Measurements from ENCODE around the gene NWD2.

NWD2 gene

DNA sequence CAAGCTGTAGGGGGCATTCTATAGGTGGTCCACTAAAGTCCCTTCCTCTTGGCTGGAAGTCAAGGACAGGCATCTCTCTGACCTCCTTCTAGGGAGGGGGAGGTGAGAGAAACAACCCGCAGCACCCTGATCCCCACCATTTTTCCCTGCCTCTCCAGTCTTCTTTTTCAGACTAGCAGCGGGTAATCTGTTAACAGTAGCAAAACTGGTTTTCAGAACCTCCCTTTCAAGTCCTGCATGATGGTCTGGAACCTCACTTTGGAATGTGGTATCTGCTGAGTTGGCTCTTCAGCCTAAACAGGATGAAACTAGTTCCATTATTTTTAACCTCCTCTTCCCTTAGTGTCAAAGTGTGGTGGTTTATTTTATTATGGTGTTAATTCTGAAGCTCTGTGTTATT, 196.0 kb downstream of the NWD2 start:
- no peak for DNase-seq (ENCODE audit: low read depth, low spot score)

DNA sequence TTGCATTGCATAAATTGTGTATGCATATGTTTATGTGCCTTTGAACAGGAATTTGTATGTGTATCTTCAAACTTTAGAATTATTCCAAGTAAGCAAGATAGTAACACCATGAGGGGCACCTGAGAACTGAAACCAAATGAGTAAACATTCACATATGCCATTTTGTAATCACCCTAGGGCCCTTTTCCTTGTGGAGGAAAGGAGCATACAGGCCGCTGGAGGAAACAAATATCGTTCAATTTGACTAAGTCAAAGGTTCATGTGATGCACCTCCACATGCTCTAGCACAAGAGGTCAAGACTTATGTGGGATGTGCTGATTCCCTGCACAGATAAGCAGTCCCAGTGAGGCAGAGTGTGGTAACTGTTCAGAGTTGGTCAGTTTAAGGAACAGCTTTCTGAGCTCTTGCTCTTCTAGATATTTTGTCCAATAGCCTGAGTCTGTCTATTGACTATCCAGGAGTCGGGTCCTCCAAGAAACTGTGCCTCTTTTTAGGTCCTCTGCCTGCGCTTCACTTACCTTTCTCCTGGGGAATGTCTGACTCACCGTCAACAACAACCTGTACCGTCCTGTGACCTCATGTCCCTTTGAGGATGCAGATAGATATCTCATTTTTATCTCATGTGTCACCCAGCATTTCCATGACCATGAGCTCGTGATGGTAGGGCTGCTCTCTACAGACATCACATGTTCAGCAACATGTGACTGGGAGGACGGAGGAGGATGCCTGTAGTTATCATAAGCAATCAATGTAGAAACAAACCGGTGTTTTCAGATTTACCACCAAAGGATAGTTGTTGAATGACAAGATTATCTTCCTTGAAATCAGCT, 196.9 kb downstream of the NWD2 start:
- DNase-seq (ENCODE audit: low read depth, low spot score) = no peak

DNA sequence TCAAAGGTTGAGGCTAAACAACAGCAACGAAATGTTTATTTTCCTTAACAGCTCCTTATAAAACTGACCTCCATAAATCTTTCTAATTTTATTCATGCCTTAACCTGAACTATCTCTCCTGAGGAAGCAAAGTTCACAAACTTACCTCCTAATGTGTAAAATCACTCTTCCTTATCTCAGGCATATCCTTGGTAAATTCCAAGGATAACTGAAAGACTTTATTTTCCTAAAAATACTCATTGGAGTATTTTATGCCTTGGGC, 197.4 kb downstream of the NWD2 start:
- DNase-seq (ENCODE audit: low read depth, low spot score) = no peak

DNA sequence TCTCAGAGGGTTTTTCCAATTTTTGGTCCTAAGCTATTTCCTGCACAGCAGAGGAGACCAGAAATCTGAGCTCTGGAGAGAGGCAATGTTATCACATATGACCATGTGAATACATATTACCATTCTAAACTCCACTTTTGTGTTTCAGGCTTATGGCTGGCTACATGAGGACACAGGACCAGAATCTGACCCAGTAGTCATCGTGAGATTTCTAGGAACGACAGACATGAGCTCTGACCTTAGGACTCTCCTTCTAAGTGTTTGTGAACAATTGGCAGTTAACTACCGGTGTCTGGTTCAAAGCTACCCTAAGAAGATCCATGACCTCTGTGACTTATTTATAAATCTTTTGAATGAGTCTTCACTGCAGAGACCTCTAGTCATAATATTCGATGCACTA, 198.6 kb downstream of the NWD2 start:
- no peak for DNase-seq (ENCODE audit: low read depth, low spot score)

DNA sequence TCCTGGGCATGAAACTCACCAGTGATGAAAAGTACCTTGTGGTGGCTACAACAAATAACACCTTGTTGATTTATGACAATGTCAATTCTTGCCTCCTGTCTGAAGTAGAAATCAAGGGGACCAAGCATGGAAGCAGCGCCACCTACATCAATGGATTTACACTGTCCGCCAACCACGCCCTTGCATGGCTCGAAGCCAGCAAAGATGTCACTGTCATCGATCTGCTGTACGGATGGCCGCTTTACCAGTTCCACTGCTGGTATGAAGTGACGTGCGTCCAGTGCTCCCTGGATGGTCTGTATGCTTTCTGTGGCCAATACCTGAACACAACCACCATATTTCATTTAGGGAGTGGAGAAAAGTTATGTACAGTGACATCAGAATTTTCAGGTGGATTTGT, 200.5 kb downstream of the NWD2 start:
- DNase-seq (ENCODE audit: low read depth, low spot score) = no peak

DNA sequence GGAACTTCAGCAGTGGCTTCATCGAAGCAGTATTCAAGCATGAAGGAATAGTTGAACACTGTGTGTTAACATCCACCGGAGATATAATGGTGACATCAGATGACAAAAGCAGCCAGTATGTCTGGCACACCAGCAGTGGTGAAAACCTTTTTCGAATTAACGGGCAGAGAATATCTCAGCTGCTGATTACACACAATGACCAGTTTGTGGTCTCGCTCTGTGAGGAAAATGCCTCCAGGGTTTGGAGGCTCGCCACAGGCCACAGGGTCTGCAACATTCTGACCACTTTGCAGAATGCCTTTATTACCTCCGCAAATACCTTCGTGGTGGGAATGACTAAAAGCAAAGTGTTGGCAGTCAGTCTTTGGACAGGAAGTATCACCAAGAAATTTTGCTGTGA, 201.5 kb downstream of the NWD2 start:
- no peak for DNase-seq (ENCODE audit: low read depth, low spot score)

DNA sequence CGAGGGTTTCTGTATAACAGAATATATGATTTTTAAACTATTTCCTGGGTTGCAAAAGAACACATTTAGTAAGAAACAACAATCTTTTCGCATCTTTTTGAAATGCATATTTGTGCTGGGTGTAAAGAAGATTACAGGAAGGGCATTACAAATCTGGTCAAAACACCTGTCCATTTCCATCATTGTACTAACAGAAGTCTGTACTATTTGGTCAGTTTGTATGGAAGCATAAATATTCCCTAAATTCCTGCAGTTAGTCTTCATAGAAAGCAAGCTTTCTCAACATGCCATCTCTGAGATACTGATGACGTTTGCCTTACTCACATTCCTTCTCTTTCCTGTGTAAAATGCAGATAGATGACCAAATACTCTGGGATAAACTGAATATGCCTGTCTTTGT, 203.3 kb downstream of the NWD2 start:
- DNase-seq (ENCODE audit: low read depth, low spot score) = no peak

DNA sequence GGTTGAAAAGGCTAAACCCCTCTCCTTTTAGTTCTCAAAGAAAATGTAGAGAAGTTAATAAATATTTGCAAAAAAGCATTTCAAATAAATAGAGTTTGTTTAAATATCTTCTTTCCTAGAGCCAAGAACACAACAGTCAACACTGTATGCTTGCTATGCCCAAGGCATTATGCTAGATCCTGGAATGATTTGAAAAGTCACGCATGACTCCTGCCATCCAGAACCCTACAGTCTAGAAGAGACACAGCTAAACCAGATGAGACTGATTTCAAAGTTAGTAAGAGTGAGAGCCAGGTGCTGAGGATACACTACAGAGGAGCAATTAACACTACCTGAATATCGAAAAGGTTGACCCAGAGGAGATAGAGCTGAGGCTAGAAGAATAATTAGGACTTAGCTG, 205.8 kb downstream of the NWD2 start:
- DNase-seq (ENCODE audit: low read depth, low spot score) = no peak

DNA sequence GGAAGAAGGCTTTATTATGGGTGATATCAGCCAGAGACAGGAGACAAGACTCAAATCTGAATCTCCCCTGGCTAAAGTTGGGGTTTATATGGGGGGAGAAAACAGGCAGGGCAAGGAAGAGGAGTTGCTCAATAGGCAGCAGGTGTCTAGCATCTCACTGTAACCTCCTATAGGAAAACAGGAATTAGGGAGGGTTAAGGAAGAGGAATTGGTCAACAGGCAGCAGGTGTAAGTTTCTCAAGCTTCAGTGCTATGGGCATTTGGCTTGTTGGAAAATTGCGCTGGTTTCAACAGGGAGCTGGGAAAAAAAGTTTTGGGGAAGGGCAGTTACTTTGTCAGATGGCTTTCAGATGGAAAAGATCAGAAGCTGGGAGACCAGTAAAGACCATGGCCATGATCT, 206.4 kb downstream of the NWD2 start:
- DNase-seq (ENCODE audit: low read depth, low spot score) = no peak

DNA sequence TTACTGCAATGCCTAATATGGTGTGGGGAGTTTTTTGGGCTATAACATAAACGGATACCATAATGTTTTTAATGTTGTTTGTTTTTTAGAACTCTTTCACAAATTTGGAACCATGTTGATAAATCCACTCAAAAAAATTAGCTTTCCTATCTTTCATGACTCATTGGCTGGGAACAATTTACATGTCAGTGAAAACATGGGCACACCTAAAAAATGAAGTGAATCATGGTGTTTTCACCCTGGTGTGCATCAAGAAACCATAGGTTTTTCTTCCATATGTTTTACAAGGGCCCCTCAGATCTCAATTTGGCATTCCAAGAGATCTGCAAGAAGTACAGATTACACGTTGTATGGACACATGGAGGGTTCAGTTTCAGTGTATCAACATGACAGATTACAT, 207.1 kb downstream of the NWD2 start:
- DNase-seq (ENCODE audit: low read depth, low spot score) = no peak

DNA sequence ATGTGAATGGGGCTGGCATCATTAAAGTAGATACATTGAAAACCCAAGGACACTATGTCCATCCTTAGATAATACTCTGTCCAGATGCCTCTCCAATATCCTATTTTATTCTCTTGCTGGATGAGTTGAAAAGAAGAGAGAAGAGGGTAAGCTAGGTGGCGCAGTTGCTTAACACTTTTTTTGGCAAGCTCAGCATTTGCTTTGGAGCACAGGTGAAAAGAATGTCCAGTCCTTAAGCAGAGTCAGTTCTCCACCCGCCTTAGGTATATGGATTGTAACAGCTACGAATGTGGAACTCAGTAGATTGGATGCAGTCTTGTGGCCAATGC, 208.4 kb downstream of the NWD2 start:
- no peak for DNase-seq (ENCODE audit: low read depth, low spot score)

DNA sequence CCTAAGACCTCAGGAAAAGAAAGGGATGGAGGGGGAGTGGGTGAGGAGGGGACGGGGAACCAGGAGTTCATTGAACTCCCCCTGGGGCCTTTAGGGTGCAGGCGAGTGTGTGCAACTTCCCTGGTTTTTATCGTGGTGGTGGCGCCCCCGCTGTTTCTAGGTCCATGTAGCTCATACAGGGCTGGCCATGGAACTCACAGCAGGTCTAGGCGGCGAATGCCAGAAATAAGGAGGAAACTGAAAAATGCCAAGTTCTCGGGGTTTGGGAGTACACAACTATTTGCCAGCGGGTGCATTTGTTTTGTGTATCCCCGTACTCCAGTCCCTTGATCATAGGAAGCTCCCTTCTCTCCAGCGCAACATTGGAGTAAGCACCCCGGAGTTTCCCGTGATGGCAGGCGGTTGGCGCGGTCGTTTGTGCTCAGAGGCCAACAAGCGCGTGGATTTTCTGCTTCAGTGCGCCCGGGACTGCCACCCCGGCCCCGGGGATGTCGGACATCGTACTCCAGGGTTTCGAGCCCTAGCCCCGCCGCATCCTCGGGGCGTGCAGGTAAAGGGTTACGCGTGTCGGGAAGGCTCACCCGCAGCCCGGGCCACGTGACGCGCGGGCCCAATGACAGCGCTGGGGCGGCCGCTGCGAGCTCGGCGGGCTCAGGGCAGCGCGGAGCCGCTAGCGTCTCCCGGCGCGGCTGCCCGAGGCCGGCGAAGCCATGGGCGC, 208.9 kb downstream of the NWD2 start:
- DNase-seq (ENCODE audit: low read depth, low spot score) = no peak

DNA sequence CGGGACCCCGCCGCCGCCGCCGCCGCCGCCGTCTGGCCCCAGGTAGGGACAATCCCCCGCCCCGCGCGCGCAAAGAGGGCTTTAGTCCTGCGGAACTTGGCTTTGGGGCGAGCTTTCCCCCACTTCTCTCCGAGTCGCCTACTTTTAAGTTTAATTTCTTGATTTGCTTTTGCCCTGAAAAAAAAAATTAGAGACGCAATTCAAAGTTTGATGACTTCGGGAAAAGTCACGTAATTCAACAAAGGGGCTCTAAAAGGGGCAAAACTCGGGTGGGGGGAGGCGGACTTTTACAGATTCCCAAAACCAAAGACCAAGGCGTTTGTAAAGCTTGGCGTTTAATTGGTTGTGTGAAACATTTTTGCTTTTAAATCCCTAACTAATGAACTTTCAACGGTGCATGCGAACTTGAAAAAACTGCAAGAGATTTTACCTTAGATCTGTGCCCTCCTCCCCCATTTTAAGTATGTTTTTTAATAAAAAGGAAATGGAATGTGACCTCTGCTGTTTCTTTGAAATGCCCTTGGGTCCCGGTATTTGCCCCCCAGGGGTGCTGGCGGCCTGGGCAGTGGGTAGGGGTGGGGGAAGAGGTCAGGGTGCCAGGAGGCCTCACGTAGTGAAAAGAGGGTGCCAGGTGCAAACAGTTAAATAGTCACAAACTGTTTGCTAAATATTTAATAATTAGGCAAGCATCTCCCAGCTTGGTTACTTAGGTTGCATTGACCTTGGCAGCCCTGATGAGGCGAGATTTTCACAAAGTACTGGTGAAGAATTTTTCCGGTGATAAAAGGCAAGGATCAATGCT, 209.7 kb downstream of the NWD2 start:
- no peak for DNase-seq (ENCODE audit: low read depth, low spot score)

DNA sequence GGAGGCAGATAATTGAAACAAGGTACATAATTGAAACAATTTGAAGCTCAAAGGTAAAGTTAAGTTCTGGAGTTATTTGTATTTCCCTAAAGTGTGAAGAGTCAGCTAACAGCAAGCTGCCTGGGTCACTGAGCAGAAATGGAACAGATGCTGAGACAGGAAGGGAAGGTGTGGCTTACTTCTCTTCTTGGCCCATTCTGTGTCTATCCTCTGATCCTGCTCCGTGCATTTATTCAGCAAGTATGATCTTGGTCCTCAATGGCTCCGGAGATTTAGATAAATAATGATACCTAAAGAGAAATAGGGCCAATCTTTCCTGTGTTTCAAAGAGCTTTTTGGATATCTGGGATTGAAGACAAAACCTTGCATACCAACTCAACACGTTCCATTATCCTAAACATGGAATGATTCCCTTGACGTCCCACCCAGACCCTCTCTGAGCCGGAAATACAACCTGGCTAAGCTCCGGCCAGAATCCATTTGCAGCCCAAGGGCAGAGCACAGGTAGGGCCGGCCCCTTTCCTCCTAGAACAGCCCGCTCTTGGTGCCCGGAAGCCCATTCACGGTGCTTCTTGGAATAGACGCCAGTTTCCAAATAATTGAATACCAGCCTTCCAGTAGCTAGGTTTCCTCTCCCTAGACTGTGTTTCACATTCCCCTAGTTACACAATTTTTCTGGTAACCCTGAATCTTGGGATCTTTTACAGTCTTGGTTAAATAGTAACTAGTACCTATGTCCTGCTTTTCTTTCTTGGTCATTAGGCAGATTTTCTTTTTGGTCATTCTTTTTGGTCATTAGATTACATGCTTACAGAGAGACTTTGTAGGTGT, 211.0 kb downstream of the NWD2 start:
- DNase-seq (ENCODE audit: low read depth, low spot score) = no peak

DNA sequence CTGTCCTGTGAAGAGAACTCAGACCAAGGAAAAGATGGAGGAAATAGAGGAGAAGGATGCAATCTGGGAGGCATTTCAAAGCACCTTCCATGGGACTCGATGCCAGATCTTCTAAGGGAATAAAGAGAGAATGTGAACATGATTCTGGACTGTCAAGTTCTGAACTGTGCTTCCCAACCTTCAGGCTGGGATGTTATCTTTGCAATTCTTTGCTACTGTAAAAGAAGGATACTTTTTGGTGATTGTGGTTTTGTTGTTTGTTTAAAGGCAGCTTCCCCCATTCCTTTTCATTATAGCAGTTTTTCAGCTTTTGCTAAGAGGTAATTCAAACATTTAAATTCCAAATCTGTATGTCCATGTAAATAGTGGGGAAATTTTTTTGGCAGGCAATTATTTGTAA, 217.3 kb downstream of the NWD2 start:
- DNase-seq (ENCODE audit: low read depth, low spot score) = no peak

DNA sequence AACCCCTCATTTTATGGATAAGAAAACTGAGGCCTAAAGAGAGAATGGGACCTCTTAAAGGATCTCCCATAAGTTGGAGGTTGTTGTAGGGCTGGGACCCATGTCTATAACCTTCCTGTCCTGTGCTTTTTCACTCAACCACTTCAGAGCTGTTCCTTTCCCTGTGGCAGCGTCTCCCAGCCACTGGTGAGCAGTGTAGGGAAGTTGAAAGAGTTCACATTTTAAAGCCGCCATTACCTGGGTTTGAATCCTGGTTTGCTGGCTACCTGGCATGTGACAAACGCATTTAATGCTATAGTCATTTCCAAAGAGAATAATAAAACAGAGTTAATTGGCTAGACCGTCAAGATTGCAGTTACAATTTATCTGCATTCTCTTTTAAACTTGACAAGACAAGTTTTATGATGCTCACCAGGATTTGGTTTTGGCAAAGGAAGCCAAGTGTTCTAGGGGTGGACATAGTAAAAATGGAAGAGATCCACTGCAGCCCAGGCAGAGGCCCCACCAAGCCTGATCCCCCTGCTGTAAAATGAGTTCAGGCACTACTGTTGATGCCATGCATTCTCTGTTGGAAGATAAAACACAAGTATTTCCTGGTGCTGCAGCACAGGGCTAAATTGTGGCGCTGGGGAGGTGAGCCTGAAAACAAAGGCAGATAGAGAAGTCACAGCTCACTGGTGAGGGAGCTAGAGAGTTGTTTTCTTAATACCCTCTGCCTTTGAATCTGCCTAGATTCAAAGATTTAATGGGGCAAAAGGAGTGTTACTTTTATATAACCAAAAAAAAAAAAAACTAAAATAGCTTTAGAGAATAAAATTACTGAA, 218.7 kb downstream of the NWD2 start:
- no peak for DNase-seq (ENCODE audit: low read depth, low spot score)

DNA sequence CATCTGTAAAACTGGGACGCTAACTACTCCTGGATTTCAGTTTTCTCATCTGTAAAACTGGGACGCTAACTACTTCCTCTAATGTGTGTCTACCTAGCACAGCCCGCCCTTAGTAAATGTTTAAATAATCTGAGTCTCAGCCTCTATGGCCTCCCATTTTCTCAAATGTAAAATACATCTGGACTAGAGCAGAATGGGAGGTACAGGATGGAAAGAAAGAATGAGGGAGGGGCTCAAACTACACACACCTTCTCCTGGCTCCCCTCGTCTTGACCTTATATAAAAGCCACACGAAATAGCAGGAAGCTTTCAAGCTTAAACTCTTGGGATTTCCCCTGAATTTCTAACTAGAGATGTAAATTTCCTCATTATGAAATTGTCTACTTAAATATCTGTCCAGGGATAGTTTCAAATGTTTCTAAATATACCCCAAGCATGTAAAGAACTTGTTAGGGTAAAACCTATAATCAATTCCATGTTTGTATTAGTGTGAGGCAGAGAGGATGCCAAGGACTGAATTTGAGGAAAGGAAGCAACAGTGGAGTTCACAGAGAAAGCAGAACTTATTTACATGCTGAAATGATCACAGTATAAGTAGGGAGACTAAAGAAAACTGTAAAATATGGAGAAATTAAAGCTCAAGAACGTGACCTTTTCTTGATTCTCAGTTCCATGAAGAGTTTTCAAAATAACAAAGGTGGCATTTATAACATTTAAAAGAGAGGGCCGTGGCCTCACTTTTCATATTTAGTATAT, 220.0 kb downstream of the NWD2 start:
- no peak for DNase-seq (ENCODE audit: low read depth, low spot score)

DNA sequence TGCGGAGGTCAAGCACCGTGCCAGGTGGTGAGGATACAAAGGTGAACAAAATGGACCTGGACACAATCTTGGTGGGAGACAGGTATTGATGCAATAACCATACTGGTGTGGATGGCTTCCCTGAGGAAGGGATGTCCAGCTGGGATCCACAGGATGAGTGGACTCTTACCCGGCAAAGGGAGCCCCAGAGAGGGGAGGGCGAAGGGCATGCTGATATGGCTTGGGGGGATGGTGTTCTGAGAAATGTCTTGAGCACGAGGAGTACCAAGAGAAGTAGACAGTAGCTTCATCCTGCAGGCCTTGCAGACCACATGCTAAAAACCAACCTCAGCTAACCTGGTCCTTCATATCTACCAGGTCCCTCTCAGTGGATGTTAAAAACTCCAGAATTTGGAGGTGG, 220.8 kb downstream of the NWD2 start:
- no peak for DNase-seq (ENCODE audit: low read depth, low spot score)

DNA sequence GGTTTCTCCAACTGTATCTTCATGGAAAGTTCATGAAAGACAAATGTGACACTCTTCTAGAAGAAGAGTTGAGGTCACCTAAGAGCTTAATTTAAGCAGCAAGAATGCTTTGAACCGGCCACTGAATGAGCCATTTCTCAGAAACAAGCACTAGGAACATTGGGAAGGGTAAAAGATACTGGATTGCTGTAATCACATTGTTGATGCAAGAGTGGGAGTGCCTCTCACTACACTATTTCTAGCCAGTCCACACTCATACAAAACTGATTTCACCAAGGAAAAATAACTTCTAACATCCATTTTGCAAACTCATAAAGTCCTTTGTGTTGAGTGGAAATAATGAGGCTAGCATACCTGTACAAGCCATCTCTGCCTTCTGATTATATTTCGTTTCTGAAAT, 221.3 kb downstream of the NWD2 start:
- no peak for DNase-seq (ENCODE audit: low read depth, low spot score)

DNA sequence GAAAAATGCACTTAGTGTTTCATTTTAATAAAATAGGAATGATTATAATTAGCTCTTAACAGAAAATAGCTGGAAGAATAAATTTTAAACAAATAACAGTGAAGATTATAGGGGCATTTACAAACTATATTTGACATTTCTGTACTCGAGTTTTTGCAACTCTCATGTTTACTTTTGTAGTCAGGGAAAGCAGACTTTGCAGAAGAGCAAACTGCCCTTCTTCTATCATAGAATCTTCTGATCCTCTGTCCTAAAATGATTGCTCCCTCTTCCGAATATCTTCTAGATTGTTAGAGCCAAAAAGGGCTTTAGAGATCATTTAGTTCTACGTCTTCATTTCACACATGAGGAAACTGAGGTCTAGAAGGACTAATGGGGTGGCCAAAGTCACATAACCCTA, 222.7 kb downstream of the NWD2 start:
- no peak for DNase-seq (ENCODE audit: low read depth, low spot score)
